Ovary (tissue), 3 donors: Measurements from ENCODE around the gene PSMD11.

Experiments used
- EP300 ChIP-seq: sonication (generic); formaldehyde crosslinking; IDR thresholded peaks from one replicate; pipeline ENCODE4 v1.6.1; 2017; ENCODE audit warnings: antibody characterized with exemption
- POLR2A ChIP-seq: fragments of 450-650 bp; IDR thresholded peaks from one replicate; pipeline ENCODE4 v1.6.1; 2017; ENCODE audit warnings: antibody characterized with exemption, mild to moderate bottlenecking, moderate library complexity
- TF ChIP-seq, protein P1 (sequence below), 3 donors: fragments of 450-650 bp in 2 of 3; fragments of 200-600 bp in 1 of 3; IDR thresholded peaks; one replicate each; pipeline versions ENCODE4 v1.5.1 to v1.8.0; 2016 to 2022; ENCODE audit warnings: antibody characterized with exemption in 3 of 3, mild to moderate bottlenecking in 1 of 3
- donor health status: DM: no; HTN: no; CAD: no.

GRCh38 chr17:32523017-32523680 lies 78.8 kb downstream of the PSMD11 start:
- TF ChIP-seq EP300 (no peak), POLR2A (no peak)
- TF ChIP-seq, protein P1, sequence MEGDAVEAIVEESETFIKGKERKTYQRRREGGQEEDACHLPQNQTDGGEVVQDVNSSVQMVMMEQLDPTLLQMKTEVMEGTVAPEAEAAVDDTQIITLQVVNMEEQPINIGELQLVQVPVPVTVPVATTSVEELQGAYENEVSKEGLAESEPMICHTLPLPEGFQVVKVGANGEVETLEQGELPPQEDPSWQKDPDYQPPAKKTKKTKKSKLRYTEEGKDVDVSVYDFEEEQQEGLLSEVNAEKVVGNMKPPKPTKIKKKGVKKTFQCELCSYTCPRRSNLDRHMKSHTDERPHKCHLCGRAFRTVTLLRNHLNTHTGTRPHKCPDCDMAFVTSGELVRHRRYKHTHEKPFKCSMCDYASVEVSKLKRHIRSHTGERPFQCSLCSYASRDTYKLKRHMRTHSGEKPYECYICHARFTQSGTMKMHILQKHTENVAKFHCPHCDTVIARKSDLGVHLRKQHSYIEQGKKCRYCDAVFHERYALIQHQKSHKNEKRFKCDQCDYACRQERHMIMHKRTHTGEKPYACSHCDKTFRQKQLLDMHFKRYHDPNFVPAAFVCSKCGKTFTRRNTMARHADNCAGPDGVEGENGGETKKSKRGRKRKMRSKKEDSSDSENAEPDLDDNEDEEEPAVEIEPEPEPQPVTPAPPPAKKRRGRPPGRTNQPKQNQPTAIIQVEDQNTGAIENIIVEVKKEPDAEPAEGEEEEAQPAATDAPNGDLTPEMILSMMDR (IDR thresholded peaks at IDR 0.05), result no peak
